GM21786 (cell line): Measurements from ENCODE around the gene LRFN3.
A peak's percentile ranks its signal among the peaks of the same experiment; 100 is the strongest.
"Not testable (repeated sequence)": the region's sequence is repeated elsewhere in the genome, so short reads cannot be mapped to it uniquely, and the experiment has no call there.

Source experiments
- ATAC-seq: cut with Tn5 transposase; IDR thresholded peaks from one replicate; pipeline ENCODE4 v1.9.1; 2021; ENCODE audit not compliant: unreplicated experiment

The LRFN3 gene

DNA sequence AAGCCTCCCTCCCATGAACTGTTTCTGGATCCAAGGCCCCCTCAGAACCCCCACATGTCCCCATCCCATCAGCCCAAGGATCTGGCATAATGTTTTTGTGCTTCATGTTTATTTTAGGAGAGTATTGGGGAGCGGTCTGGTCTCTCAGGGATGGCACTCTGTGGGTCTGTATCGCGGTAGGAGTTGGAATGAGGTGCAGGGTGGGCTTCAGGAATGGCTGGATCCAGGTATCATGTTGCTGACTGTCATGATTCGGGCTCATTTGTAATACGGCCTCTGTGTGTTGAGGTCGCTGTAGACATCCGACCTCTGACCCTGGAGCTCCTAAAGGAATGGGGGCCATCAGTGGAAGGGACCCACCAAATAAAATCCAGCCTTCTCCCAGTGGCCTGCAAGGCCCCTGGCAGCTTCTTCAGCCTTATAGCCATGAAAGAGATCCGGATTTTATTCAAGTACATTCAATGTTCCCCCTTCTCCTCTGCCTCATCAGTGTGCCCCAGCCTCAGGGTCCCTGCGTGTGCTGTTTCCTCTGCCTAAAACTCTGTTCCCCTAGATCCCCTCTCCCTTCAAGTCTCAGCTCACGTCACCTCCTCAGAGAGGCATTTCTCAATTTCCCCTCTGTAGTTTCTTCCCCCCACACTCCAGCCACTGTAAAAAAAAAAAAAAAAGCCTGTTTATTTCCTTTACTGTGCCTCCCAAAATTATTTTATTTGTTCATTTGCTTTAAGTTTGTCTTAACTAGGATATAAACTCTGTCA is 31.7 kb upstream of the LRFN3 start:
- ATAC-seq: no peak

DNA sequence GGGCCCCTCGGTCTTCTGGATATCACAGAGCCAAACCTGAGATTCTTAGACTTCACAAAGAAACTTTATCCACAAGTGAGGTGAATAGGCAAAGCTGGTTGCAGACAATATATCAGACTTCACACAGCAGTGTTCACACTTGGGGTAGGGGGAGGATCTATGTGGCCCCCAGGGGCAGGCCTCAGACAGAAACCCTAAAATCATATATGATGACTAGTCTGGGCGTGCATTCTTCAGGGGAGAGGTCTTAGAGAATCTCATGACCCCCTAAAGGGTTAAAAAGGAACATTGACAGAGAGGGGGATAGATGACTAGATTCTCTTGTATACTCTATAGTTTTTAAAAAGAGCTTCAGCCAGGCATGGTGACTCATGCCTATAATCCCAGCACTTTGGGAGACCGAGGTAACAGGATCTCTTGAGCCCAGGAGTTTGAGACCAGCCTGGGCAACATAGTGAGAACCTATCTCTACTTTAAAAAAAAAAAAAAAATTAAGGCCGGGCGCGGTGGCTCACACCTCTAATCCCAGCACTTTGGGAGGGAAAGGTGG is 30.9 kb upstream of the LRFN3 start:
- ATAC-seq: no peak

DNA sequence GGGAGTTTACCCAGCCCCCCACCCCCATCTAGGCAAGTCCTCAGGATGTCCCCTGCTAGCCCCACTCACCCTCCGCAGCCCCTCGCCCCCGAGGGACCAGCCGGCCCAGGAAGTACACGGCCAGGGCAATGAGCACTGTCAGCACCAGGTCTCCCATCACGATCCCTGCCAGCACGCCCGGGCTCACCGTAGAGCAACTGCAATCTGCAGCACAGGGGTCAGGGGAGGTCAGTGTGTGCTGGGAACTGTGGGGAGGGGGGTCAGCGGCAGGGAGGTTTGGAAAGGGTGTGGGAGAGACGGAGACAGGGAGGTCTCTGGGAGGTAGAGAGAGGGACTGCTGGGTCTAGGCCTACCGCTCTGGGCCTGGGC is 28.8 kb upstream of the LRFN3 start:
- ATAC-seq: no peak

DNA sequence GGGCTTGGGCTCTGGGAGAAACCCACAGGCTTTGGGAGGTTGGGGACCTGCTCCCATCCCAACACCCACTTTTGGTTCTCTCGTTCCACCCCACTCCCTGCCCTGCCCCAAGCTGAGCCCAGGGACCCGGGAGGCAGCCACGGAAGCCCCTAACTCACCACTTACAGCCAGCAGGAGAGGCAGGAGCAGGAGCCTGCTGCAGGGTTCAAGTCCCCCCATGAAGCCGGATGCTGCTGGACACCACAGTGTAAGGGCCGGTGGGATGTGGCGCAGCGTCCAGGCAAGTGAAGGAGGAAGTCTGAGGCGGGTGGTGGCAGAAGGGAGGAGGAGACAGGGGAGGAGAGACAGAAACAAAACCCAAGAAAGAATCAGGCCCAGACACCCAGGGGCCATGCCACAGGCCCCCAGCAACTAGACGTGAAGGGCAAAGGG is 28.1 kb upstream of the LRFN3 start, which contains the start of gene TYROBP:
Gene TYROBP, minus strand, starts transcription at position 286 of the 432 bp plus-strand sequence. Its CDS starts 67 bp downstream, at position 219.
- no peak for ATAC-seq

DNA sequence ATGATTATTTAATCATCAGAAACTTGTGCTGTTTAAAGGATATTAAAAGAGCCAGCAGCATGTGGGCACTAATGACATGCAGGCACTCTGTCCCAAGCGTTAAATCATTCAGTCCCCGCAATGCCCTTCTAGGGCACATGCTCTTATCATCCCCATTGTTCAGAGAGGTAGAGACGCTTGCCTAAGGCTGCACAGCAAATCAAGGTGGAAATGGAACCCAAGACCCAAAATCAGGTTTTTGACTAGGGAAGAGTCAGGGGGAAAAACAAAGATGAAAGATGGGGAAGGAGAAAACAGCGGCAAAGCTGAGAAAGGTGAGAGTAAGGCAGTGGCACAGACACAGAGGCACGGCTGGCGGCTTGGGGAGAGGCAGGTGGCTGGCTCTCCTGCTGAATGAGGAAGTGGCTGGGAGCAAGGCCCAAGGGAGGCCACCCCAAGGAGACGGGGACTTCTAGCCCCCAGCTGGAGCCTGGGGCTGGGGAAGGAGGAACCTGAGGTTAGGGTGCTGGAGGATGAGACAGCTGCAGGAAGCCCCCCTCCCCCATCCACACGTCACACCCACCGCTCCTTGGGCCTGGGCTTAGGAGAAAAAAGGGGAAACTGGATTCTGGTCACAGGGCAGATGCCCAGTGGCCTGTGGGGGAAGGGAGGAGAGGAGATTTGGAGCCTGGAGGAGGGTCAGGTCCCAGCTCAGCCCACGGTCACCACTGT is 27.0 kb upstream of the LRFN3 start:
- ATAC-seq: no peak

DNA sequence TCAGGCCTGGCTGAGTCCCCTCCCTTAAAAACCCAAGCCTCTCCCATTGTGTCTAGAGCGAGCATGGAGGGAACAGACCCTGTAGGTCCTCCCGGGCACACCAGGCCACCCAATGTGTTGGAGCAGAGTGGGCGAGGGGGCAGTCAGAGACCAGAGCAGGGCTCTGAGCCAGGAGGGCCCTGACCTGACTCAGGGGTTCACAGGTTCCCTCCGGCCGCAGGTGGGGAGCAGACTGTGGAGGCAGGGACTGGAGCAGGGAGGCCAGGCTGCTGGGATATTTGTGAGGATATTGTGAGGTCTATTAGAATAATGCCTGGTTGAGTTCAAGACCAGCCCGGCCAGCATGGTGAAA is 26.5 kb upstream of the LRFN3 start:
- ATAC-seq: no peak

DNA sequence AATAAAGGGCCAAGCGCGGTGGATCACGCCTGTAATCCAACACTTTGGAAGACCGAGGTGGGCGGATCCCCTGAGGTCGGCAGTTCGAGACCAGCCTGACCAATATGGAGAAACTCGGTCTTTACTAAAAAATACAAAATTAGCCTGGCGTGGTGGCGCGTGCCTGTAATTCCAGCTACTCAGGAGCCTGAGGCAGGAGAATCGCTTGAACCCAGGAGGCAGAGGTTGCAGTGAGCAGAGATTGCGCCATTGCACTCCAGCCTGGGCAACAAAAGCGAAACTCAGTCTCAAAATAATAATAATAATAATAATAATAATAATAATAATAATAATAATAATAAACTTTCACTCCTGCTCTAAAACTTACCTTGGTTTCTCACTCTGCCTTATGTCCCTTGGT is 25.8 kb upstream of the LRFN3 start:
- ATAC-seq: not testable (repeated sequence)

DNA sequence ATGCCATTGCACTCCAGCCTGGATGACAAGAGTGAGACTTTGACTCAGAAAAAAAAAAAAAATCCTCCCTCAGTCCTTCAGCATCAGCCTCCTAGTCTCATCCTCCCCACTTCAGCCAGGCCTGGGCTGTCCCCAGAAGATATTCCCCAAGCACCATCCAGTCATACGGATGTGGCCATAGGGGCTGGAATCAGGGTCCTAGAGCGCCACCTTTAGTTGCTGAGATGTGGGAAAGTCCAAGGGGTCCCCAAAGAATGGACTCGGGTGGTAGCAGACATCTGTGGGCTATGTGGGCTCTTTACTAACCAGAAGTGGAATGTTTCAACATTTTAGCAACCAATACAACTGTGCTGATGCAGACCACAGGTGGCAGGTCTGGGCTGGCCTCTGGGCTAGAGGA is 25.0 kb upstream of the LRFN3 start:
- ATAC-seq: no peak

DNA sequence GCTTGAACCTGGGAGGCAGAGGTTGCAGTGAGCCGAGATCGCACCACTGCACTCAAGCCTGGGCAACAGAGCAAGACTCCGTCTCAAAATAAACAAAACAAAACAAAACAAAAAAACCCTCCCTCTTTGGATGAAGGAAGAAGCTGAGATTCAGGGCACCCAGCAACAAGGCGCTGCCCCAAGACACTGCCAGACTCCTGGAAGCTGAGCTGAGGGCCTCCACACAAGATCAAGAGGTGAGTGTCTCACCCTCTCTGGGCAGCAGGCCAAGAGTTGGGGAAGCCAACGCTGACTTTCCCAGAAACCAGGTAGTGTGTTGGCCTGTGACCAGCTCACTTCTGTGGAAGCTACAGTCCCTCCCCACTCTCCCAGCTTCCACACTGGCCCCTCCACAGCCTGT is 24.4 kb upstream of the LRFN3 start:
- no peak for ATAC-seq

DNA sequence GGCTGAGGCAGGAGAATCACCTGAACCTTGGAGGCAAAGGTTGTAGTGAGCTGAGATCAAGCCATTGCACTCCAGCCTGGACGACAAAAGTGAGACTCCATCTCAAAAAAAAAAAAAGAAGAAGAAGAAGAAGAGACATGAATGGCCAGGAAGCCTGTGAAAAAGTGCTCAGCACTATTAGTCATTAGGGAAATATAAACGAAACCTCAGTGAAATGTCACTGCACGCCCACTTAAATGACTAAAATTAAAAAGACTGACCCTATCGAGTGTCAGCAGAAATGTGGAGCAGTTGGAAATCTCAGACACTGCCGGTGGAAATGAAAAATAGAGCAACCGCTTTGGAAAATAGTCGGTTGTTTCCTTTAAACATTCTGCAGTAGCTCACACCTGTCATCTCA is 22.6 kb upstream of the LRFN3 start:
- ATAC-seq: no peak

DNA sequence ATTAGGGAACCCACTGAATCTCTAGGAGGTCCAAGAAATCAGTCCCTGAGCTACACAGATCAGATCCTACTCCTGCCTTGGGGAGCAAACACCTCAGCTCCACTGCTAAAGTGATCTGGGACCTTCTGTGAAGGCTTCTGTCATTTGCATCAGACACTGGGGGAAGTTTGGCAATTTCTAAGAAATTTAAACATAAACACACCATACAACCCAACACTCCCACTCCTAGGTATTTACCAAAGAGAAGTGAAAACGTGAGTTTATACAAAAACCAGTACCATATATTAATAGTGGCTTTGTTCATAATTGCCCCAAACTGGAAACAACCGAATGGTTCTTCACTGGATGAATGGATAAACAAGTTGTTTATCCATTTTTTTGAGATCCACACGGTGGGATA is 20.7 kb upstream of the LRFN3 start:
- ATAC-seq: no peak

DNA sequence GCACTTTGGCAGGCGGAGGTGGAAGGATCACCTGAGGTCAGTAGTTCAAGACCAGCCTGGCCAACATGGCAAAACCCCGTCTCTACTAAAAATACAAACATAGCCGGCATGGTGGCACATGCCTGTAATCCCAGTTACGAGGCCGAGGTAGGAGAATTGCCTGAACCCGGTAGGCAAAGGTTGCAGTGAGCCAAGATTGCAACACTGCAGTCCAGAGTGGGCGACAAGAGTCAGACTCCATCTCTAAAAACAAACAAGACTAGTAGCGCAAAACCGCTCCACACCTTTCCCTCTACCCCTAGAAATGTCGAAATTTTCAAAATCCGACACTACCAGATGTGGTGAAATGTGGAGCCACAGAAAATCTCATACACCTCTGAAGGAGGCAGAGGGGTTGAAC is 16.9 kb upstream of the LRFN3 start:
- no peak for ATAC-seq

DNA sequence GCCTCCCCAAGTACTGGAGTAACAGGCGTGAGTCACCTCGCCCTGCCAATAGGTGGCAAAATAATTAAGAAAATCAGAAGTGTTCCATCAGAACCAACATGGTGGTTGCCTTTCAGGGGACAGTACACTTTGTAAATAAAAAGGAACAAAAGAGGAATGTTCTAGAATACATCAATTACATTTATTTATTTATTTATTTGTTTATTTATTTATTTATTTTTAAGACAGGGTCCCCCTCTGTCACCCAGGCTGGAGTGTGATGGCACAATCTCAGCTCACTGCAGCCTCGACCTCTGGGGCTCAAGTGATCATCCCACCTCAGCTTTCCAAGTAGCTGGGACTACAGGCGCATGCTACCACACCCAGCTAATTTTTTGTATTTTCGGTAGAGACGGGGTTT is 15.2 kb upstream of the LRFN3 start:
- ATAC-seq: no peak

DNA sequence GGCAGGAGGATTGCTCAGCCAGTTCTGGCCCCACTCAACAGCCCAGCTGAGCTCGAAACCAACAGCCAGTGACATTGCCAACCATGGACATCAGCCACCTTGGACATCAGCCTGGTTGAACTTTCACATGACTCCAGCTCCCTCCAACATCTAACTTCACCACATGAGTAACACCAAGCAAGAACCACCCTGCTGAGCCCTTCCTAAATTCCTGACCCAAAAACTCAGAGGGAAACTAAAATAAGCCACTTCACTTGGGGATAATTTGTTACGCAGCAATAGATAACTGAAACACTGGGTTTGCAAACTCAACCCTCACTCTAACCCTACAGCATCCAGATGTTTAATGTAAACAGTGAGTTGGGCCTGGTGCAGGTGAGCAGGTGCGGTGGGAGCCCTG is 10.7 kb upstream of the LRFN3 start:
- no peak for ATAC-seq

DNA sequence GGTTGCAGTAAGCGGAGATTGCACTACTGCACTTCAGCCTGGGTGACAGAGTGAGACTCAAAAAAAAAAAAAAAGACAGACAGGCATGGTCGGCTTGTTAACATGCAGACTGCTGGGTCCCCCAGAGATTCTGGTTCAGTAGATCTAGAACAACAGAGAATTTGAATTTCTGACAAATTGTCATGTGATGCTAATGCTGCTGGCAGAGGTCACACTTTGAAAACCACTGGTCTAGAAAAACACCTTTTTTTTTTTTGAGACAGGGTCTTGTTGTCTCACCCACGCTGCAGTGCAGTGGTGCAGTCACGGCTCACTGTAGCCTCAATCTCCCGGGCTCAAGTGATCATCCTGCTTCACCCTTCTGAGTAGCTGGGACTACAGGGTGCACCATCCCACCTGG is 7.7 kb upstream of the LRFN3 start:
- ATAC-seq: no peak

DNA sequence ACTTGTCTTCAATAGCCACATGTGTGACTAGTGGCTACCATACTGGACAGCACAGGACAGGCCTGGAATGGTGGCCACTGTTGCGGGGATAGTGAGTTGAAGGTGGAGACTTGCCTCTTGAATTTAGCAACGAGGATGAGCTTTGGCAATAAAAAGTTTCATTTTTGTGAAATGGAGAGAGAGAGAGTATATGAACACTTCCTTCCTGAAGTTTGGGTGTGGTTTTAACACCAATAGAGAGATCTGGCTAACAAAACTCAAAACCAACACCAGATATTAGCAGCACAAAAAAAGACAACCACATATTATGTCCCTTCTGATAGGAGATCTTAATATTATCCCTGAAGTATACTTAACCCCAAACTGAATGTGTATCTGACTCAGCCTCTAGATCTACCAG is 6.3 kb upstream of the LRFN3 start:
- no peak for ATAC-seq

DNA sequence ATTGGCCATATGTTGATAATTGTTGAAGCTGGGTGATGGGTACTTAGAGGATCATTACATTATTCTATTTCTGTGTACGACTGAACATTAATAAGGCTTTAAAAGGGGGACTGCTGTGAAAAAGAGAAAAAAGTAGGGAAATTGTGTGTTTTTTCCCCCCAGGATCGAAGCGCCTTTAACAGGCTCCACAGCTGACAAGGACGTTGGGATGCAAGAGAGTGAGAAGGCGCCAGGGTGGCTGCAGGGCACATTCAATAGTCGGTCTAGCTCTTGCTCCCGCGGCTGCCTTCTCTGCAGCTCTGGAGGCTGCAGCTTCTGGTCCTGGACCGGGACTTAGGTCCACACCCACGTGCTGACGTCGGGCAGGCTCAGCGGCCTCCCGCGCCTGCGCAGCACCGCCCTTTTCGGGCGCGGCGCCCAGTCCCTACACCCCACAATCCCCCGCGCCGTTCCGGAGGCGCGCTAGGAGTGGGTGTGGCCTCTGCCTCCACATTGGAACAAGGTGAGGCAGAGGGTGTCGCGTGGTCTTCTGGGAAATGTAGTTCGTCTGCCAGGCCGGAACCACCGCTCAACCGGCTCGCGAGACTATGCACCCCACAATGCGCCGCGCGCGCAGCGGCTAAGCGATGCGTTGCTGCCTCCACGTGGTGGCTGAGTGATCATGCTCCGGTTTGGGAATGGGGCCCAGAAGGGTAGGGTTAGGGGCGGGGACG is 4.9 kb upstream of the LRFN3 start:
- peak; percentile 90 for ATAC-seq

DNA sequence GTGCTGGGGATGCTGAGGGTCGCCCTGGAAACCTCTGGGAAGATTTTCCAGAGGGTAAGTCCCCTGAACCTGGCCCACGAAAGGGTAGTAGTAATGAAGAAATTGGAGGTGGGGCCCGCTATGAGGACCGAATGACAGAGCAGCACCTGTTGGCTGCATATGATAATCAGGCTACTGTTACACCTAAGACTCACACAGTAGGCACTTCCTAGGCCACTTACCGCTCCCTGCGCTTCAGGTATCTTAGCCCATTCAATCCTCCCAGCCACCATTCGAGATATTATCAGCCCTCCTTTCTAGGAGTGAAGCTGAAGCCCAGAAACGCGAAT is 4.3 kb upstream of the LRFN3 start:
- no peak for ATAC-seq

DNA sequence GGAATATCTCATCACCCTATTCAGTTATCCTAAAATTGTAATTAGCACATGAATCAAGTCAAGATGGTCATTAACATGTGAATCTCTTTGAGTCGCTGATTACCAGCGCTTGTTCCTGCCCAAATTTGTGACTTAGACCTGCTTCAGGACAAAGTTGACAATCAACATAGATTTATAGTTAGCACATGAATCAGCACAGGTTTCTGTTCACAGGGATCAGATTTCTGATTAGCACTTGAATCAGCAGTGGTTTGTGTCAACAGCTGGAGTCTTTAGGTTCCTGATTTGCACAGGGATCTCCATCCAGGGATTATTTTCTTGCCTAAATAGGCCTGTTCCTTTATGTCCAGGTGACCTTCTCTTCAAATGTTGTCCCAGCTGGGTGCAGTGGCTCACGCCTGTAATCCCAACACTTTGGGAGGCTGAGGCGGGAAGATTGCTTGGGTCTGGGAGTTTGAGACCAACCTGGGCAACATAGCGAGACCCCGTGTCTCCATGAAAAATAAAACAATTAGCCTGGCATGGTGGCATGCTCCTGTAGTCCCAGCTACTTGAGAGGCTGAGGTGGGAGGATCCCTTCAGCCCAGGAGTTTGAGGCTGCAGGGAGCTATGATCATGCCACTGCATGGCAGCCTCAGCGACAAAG is 3.8 kb upstream of the LRFN3 start:
- no peak for ATAC-seq

DNA sequence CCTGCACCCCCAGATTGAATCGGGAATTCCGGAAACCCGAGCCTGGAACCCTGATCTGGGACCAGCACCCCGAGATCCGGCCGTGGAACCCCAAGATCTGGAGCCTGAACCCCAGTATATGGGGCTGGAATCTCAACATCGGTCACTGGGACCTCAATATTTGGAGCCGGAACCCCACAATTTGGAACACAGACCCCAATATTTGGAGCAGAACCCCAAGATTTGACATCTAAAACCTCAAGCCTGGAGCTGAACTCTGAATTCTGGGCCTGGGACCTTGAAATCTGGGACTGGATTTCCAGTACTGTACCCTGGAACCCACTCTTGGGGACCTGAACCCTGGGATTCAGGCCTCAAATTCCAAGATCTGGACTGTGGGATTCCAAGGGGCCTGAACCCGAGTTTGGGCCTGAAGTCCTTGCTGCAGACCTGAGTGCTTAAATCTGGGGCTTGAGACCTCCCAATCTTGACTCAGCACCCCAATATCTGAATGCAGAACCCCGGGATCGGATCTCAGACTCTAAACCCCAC is 629 bp downstream of the LRFN3 start:
- ATAC-seq: no peak
